Suprapubic skin (tissue), 4 donors: ENCODE measurements around the gene CPEB4. TPM values are rescaled to one million over a fixed set of nuclear protein-coding genes. Genes with fewer than 3 reads are reported as not detected.

Experiments used
- DNase-seq, 2 donors: peaks; one replicate each; pipeline ENCODE4 v3.0.0-alpha.2; 2019; ENCODE audit warnings: low spot score in 2 of 2
- H3K27ac ChIP-seq: fragments of 200-600 bp; sonication (generic); one replicate; pipeline ENCODE4 v1.5.1; 2019
- H3K27me3 ChIP-seq: fragments of 200-600 bp; sonication (generic); one replicate; pipeline ENCODE4 v1.5.1; 2019
- H3K36me3 ChIP-seq: fragments of 200-600 bp; sonication (generic); one replicate; pipeline ENCODE4 v1.5.1; 2019
- H3K4me1 ChIP-seq: fragments of 200-600 bp; sonication (generic); one replicate; pipeline ENCODE4 v1.5.1; 2019
- H3K4me3 ChIP-seq: fragments of 200-600 bp; sonication (generic); one replicate; pipeline ENCODE4 v1.5.1; 2019; ENCODE audit warnings: mild to moderate bottlenecking
- H3K9me3 ChIP-seq: fragments of 200-600 bp; sonication (generic); one replicate; pipeline ENCODE4 v1.5.1; 2019
- CTCF ChIP-seq, 2 donors: fragments of 200-600 bp in 1 of 2; fragments of 450-650 bp in 1 of 2; sonication (generic) in 1 of 2; IDR thresholded peaks; one replicate each; pipeline ENCODE4 v1.5.1; 2016 to 2019; ENCODE audit warnings: antibody characterized with exemption in 2 of 2, mild to moderate bottlenecking in 1 of 2, moderate library complexity in 1 of 2
- EP300 ChIP-seq: sonication (generic); formaldehyde crosslinking; IDR thresholded peaks from one replicate; pipeline ENCODE4 v1.6.1; 2017; ENCODE audit warnings: antibody characterized with exemption
- POLR2A ChIP-seq, 2 donors: fragments of 450-650 bp; IDR thresholded peaks; one replicate each; pipeline ENCODE4 v1.6.1; 2017; ENCODE audit warnings: antibody characterized with exemption in 2 of 2, mild to moderate bottlenecking in 2 of 2, moderate library complexity in 2 of 2
- POLR2AphosphoS5 ChIP-seq, 3 donors: sonication (generic); formaldehyde crosslinking; IDR thresholded peaks; one replicate each; pipeline ENCODE4 v1.6.1; 2017; ENCODE audit warnings: antibody characterized with exemption in 3 of 3
- WGBS: methylation state at CpG from one replicate; pipeline ENCODE4 v1.1.5; 2018; 5-methylcytosine and 5-hydroxymethylcytosine counted together
- total RNA-seq, 4 donors: library from RNA; depleted of rRNA; stranded (reverse); fragments of >200 nt; gene quantifications; one replicate each; pipeline ENCODE4 v1.1.0, GENCODE V29; 2016

Gene CPEB4
- total RNA-seq, 4 donors from 2014 or later, result 45.2 to 70.7 (median 52.5) TPM

- no peaks in the 10 kb centered on the region for H3K9me3 ChIP-seq
- no peak for DNase-seq
- H3K27ac ChIP-seq, result no peak overlapping the region
- no peaks in the 10 kb centered on the region for H3K27me3 ChIP-seq
- H3K4me3 ChIP-seq, result no peak overlapping the region
- H3K36me3 ChIP-seq, result peaks cover 7% of the 10 kb centered on the region
- TF ChIP-seq EP300 (no peak), CTCF (IDR thresholded peaks at IDR 0.05) (no peak), POLR2A (IDR thresholded peaks at IDR 0.05) (no peak), POLR2AphosphoS5 (IDR thresholded peaks at IDR 0.05) (no peak)
- H3K4me1 ChIP-seq, result peaks cover 29% of the 10 kb centered on the region
These were observed 23.5 kb downstream of the CPEB4 start for GRCh38 chr5:173911623-173912022.

GRCh38 chr5:173913686-173914321, 25.7 kb downstream of the CPEB4 start:
- no peak for TF ChIP-seq CTCF (IDR thresholded peaks at IDR 0.05)
- TF ChIP-seq EP300, result no peak
- Histone ChIP-seq H3K36me3 (peaks cover 7% of the 10 kb centered on the region), H3K27ac (no peak overlapping the region), H3K27me3 (no peaks in the 10 kb centered on the region), H3K4me3 (no peak overlapping the region), H3K9me3 (no peaks in the 10 kb centered on the region), H3K4me1 (peaks cover 26% of the 10 kb centered on the region)
- 70% methylated on average over 4 of the region's 4 CpGs for WGBS
- DNase-seq, result no peak

GRCh38 chr5:173915310-173916014, 27.3 kb downstream of the CPEB4 start:
- Histone ChIP-seq H3K27ac (peak overlapping the region; percentile 24), H3K27me3 (no peaks in the 10 kb centered on the region), H3K4me3 (no peak overlapping the region), H3K9me3 (no peaks in the 10 kb centered on the region), H3K36me3 (peaks cover 7% of the 10 kb centered on the region), H3K4me1 (peaks cover 28% of the 10 kb centered on the region)
- WGBS, result 62% methylated on average over 7 of the region's 7 CpGs
- no peak for DNase-seq
- TF ChIP-seq EP300, result no peak
- TF ChIP-seq CTCF (IDR thresholded peaks at IDR 0.05), result no peak
- no peak for TF ChIP-seq POLR2A (IDR thresholded peaks at IDR 0.05)

- Histone ChIP-seq H3K4me3 (no peak overlapping the region), H3K9me3 (no peaks in the 10 kb centered on the region), H3K27me3 (no peaks in the 10 kb centered on the region), H3K36me3 (peaks cover 7% of the 10 kb centered on the region), H3K27ac (no peak overlapping the region), H3K4me1 (peaks cover 36% of the 10 kb centered on the region)
- DNase-seq, result no peak
- WGBS, result 66% methylated on average over 3 of the region's 3 CpGs
- no peak for TF ChIP-seq POLR2AphosphoS5 (IDR thresholded peaks at IDR 0.05)
- no peak for TF ChIP-seq CTCF (IDR thresholded peaks at IDR 0.05)
- no peak for TF ChIP-seq POLR2A (IDR thresholded peaks at IDR 0.05)
- no peak for TF ChIP-seq EP300
These were observed 28.1 kb downstream of the CPEB4 start for GRCh38 chr5:173916233-173916632.

GRCh38 chr5:173917788-173918786, 29.9 kb downstream of the CPEB4 start:
- no peaks in the 10 kb centered on the region for H3K9me3 ChIP-seq
- no peak for DNase-seq
- WGBS, result 4% methylated on average over 19 of the region's 19 CpGs
- no peaks in the 10 kb centered on the region for H3K36me3 ChIP-seq
- H3K27ac ChIP-seq, result peak overlapping the region; percentile 80
- peaks cover 44% of the 10 kb centered on the region for H3K4me1 ChIP-seq
- H3K4me3 ChIP-seq, result peak overlapping the region; percentile 48
- H3K27me3 ChIP-seq, result no peaks in the 10 kb centered on the region
- TF ChIP-seq EP300, result no peak
- TF ChIP-seq POLR2AphosphoS5 (IDR thresholded peaks at IDR 0.05), result peak in 2 of 3 donors; percentile 12 to 29
- no peak for TF ChIP-seq CTCF (IDR thresholded peaks at IDR 0.05)
- no peak for TF ChIP-seq POLR2A (IDR thresholded peaks at IDR 0.05)
